Muscle of leg (tissue), 16 donors: ENCODE data around the gene PMCH. TPM values are rescaled to one million over a fixed set of nuclear protein-coding genes. Genes with fewer than 3 reads are reported as not detected.
A peak's percentile ranks its signal among the peaks of the same experiment; 100 is the strongest.
"Not testable (repeated sequence)": the region's sequence is repeated elsewhere in the genome, so short reads cannot be mapped to it uniquely, and the experiment has no call there.

Experiments used
- DNase-seq: peaks from one replicate; pipeline ENCODE4 v3.0.0; 2013
- H3K27ac ChIP-seq: one replicate; pipeline ENCODE4 v1.5.1; 2013; ENCODE audit warnings: mild to moderate bottlenecking, low read length, control low read depth
- H3K27me3 ChIP-seq: one replicate; pipeline ENCODE4 v1.6.1; 2013; ENCODE audit warnings: low read length; ENCODE audit not compliant: control insufficient read depth, insufficient read depth
- H3K36me3 ChIP-seq: one replicate; pipeline ENCODE4 v1.6.1; 2013; ENCODE audit warnings: low read length; ENCODE audit not compliant: control insufficient read depth, insufficient read depth
- H3K4me1 ChIP-seq: one replicate; pipeline ENCODE4 v1.6.1; 2013; ENCODE audit warnings: low read length; ENCODE audit not compliant: control insufficient read depth, insufficient read depth
- H3K4me3 ChIP-seq: one replicate; pipeline ENCODE4 v1.5.1; 2013; ENCODE audit warnings: low read length, control low read depth
- H3K9me3 ChIP-seq: replicated peaks from 2 replicates; pipeline ENCODE4 v1.6.1; 2013; ENCODE audit warnings: low read depth, low read length; ENCODE audit not compliant: control insufficient read depth
- WGBS: methylation state at CpG from one replicate; pipeline ENCODE4 v1.1.5; 2013; ENCODE audit warnings: missing lambda C conversion rate; ENCODE audit not compliant: insufficient coverage; 5-methylcytosine and 5-hydroxymethylcytosine counted together
- long read RNA-seq, 11 donors: transcript quantifications; one replicate each; lab custom pipeline, GENCODE V29; 2026
- polyA plus RNA-seq, 8 donors: library from polyadenylated mRNA; unstranded; fragments of 120-200 nt; gene quantifications; one replicate each; pipeline versions ENCODE4 v1.2.1 to v1.2.3, GENCODE V29; 2013; ENCODE audit warnings: inconsistent platforms in 1 of 8, low replicate concordance in 1 of 8; ENCODE audit not compliant: insufficient read length in 8 of 8, insufficient read depth in 1 of 8
- total RNA-seq: library from RNA; stranded (reverse); fragments of 120-200 nt; gene quantifications from one replicate; pipeline ENCODE4 v1.2.4, GENCODE V29; 2013

The PMCH gene
- total RNA-seq (not detected), polyA plus RNA-seq (under 1 TPM in 6 of 8 donors, not detected in 2; 0.24 to 0.48 (median 0.36) TPM)
- long read RNA-seq, donor 1, result 0 reads
- long read RNA-seq, donor 2, result 0 reads
- long read RNA-seq, donor 3, result 0 reads
- long read RNA-seq, donor 4, result 0 reads
- long read RNA-seq, donor 5, result 0 reads
- long read RNA-seq, donor 6, result 0 reads
- long read RNA-seq, donor 7, result 0 reads
- long read RNA-seq, donor 8, result 0 reads
- long read RNA-seq, donor 9, result 0 reads
- long read RNA-seq, donor 10, result 0 reads
- long read RNA-seq, donor 11, result 0 reads

GRCh38 chr12:102197789-102198188 is at the start of gene PMCH:
TSS of gene PMCH (minus strand) at chr12:102197833. CDS start at chr12:102197770, 63 bp downstream.
- no peaks in the 10 kb centered on the region for H3K36me3 ChIP-seq
- no peak for DNase-seq
- no CpG with 5 or more reads among the region's 1 CpG for WGBS

GRCh38 chr12:102240859-102241258 is 43.2 kb upstream of the PMCH start:
- H3K4me1 ChIP-seq, H3K27ac ChIP-seq, DNase-seq, H3K27me3 ChIP-seq, H3K4me3 ChIP-seq, H3K36me3 ChIP-seq, H3K9me3 ChIP-seq: not testable (repeated sequence)
- WGBS, result 100% methylated on average over 1 of the region's 2 CpGs

More at GRCh38 chr12:102197789-102198188, at the start of gene PMCH:
- H3K9me3 ChIP-seq, result no peaks in the 10 kb centered on the region
- no peaks in the 10 kb centered on the region for H3K4me1 ChIP-seq
- H3K27ac ChIP-seq, result no peak within 1 kb of the TSS
- H3K4me3 ChIP-seq, result no peak within 1 kb of the TSS
- no peaks in the 10 kb centered on the region for H3K27me3 ChIP-seq

- Histone ChIP-seq H3K27me3 (no peaks in the 10 kb centered on the region), H3K4me3 (no peak overlapping the region), H3K27ac (no peak overlapping the region), H3K4me1 (no peaks in the 10 kb centered on the region), H3K36me3 (no peaks in the 10 kb centered on the region), H3K9me3 (no peaks in the 10 kb centered on the region)
- peak; percentile 26 for DNase-seq
- WGBS, result 50% methylated on average over 1 of the region's 2 CpGs
Observed at GRCh38 chr12:102234599-102234998, 37.0 kb upstream of the PMCH start.

GRCh38 chr12:102232446-102232845 is 34.8 kb upstream of the PMCH start:
- Histone ChIP-seq H3K27ac (peak overlapping the region; percentile 53), H3K9me3 (no peaks in the 10 kb centered on the region), H3K27me3 (no peaks in the 10 kb centered on the region), H3K4me3 (no peak overlapping the region), H3K36me3 (no peaks in the 10 kb centered on the region), H3K4me1 (no peaks in the 10 kb centered on the region)
- DNase-seq, result peak; percentile 96
- WGBS, result 7% methylated on average over 1 of the region's 1 CpG

- H3K4me3 ChIP-seq, result no peak overlapping the region
- H3K4me1 ChIP-seq, result no peaks in the 10 kb centered on the region
- no peaks in the 10 kb centered on the region for H3K27me3 ChIP-seq
- no peaks in the 10 kb centered on the region for H3K36me3 ChIP-seq
- no peaks in the 10 kb centered on the region for H3K9me3 ChIP-seq
- peak overlapping the region; percentile 53 for H3K27ac ChIP-seq
- peak; percentile 72 for DNase-seq
Observed at GRCh38 chr12:102232036-102232435, 34.4 kb upstream of the PMCH start.

GRCh38 chr12:102227954-102228353 is 30.3 kb upstream of the PMCH start:
- no peaks in the 10 kb centered on the region for H3K4me1 ChIP-seq
- no CpG with 5 or more reads among the region's 5 CpGs for WGBS
- H3K36me3 ChIP-seq, result no peaks in the 10 kb centered on the region
- H3K9me3 ChIP-seq, result no peaks in the 10 kb centered on the region
- H3K4me3 ChIP-seq, result no peak overlapping the region
- peak; percentile 12 for DNase-seq
- no peak overlapping the region for H3K27ac ChIP-seq
- no peaks in the 10 kb centered on the region for H3K27me3 ChIP-seq

GRCh38 chr12:102220736-102221135 is 23.1 kb upstream of the PMCH start:
- no peak overlapping the region for H3K4me3 ChIP-seq
- no peaks in the 10 kb centered on the region for H3K4me1 ChIP-seq
- no peak for DNase-seq
- no peaks in the 10 kb centered on the region for H3K9me3 ChIP-seq
- H3K27ac ChIP-seq, result no peak overlapping the region
- no peaks in the 10 kb centered on the region for H3K36me3 ChIP-seq
- no peaks in the 10 kb centered on the region for H3K27me3 ChIP-seq

- no peak overlapping the region for H3K4me3 ChIP-seq
- no peaks in the 10 kb centered on the region for H3K9me3 ChIP-seq
- H3K36me3 ChIP-seq, result no peaks in the 10 kb centered on the region
- no peak overlapping the region for H3K27ac ChIP-seq
- DNase-seq, result no peak
- H3K27me3 ChIP-seq, result no peaks in the 10 kb centered on the region
- H3K4me1 ChIP-seq, result no peaks in the 10 kb centered on the region
- WGBS, result 100% methylated on average over 1 of the region's 5 CpGs
Observed at GRCh38 chr12:102215992-102216691, 18.5 kb upstream of the PMCH start.

- Histone ChIP-seq H3K27ac (no peak overlapping the region), H3K36me3 (no peaks in the 10 kb centered on the region), H3K4me1 (no peaks in the 10 kb centered on the region), H3K4me3 (no peak overlapping the region), H3K9me3 (peaks cover 3% of the 10 kb centered on the region), H3K27me3 (no peaks in the 10 kb centered on the region)
- 100% methylated on average over 1 of the region's 2 CpGs for WGBS
- DNase-seq, result no peak
Observed at GRCh38 chr12:102204025-102204424, 6.4 kb upstream of the PMCH start.

GRCh38 chr12:102202556-102202955 is 4.9 kb upstream of the PMCH start:
- Histone ChIP-seq H3K4me1 (no peaks in the 10 kb centered on the region), H3K27ac (no peak overlapping the region), H3K9me3 (no peaks in the 10 kb centered on the region), H3K36me3 (no peaks in the 10 kb centered on the region), H3K27me3 (no peaks in the 10 kb centered on the region), H3K4me3 (no peak overlapping the region)
- no CpG with 5 or more reads among the region's 4 CpGs for WGBS
- no peak for DNase-seq
